ENCODE measurements around the gene ANOS1. TPM values are rescaled to one million over a fixed set of nuclear protein-coding genes. Genes with fewer than 3 reads are reported as not detected.

ANOS1 gene
- polyA plus RNA-seq, 3 donors, result 0.07 to 0.18 TPM; not detected in 1

- no peak overlapping the region for H3K27ac Mint-ChIP-seq
These were observed 17.8 kb downstream of the ANOS1 start for GRCh38 chrX:8714164-8714563.

GRCh38 chrX:8711401-8711800, 20.5 kb downstream of the ANOS1 start:
- DNase-seq, result no peak
- peaks cover 0 to 10% (median 2%) of the 10 kb centered on the region in 7 donors for H3K9me3 Mint-ChIP-seq
- intact Hi-C loops (cut with micrococcal nuclease), result no loop called here
- no peaks in the 10 kb centered on the region for H3K79me2 ChIP-seq (ENCODE audit: insufficient read depth, low read length)
- H3K4me1 Mint-ChIP-seq, result no peaks in the 10 kb centered on the region
- WGBS (ENCODE audit: insufficient coverage), result no CpG with 5 or more reads among the region's 2 CpGs
- no peaks in the 10 kb centered on the region for H3K36me3 ChIP-seq (replicated peaks in 1 of 2; ENCODE audit: control insufficient read depth in 1 of 2, insufficient read depth in 2 of 2, low read length in 2 of 2)
- no peak overlapping the region for H2AFZ ChIP-seq (ENCODE audit: insufficient read depth, low read depth, low read length, poor library complexity, severe bottlenecking)
- H3K27ac Mint-ChIP-seq, result no peak overlapping the region
- no peak overlapping the region for H3K4me2 ChIP-seq (replicated peaks; ENCODE audit: extremely low read depth, low read length, poor library complexity, severe bottlenecking)
- no peaks in the 10 kb centered on the region for H3K9me3 ChIP-seq (replicated peaks in 1 of 2; ENCODE audit: control insufficient read depth in 1 of 2, insufficient read depth in 1 of 2, low read length in 2 of 2)
- no peak overlapping the region for H3K9ac ChIP-seq (ENCODE audit: insufficient read depth, low read length, poor library complexity, severe bottlenecking)
- H3K4me3 ChIP-seq (replicated peaks in 1 of 3; ENCODE audit: low read depth in 2 of 3, low read length in 3 of 3), result no peak overlapping the region
- H3K27ac ChIP-seq (ENCODE audit: low read depth in 1 of 2, low read length in 2 of 2), result no peak overlapping the region
- no peaks in the 10 kb centered on the region for H3K27me3 ChIP-seq (ENCODE audit: control insufficient read depth in 2 of 2, insufficient read depth in 2 of 2, low read length in 2 of 2)
- peaks cover 0 to 10% (median 1%) of the 10 kb centered on the region in 3 donors for H3K27me3 Mint-ChIP-seq (ENCODE audit: low read depth in 3 of 3)
- H3K36me3 Mint-ChIP-seq, result no peaks in the 10 kb centered on the region
- H4K20me1 ChIP-seq (ENCODE audit: insufficient read depth, low read length), result no peaks in the 10 kb centered on the region
- no peaks in the 10 kb centered on the region for H3K4me1 ChIP-seq (ENCODE audit: control insufficient read depth in 1 of 2, insufficient read depth in 2 of 2, low read length in 2 of 2)
- H3K4me3 Mint-ChIP-seq, result no peak overlapping the region
- no peak for TF ChIP-seq CTCF (IDR thresholded peaks at IDR 0.05)

More at GRCh38 chrX:8714164-8714563, 17.8 kb downstream of the ANOS1 start:
- no peaks in the 10 kb centered on the region for H3K36me3 ChIP-seq (replicated peaks in 1 of 2; ENCODE audit: control insufficient read depth in 1 of 2, insufficient read depth in 2 of 2, low read length in 2 of 2)
- no peaks in the 10 kb centered on the region for H3K4me1 ChIP-seq (ENCODE audit: control insufficient read depth in 1 of 2, insufficient read depth in 2 of 2, low read length in 2 of 2)
- no peaks in the 10 kb centered on the region for H3K9me3 ChIP-seq (replicated peaks in 1 of 2; ENCODE audit: control insufficient read depth in 1 of 2, insufficient read depth in 1 of 2, low read length in 2 of 2)
- Mint-ChIP-seq H3K9me3 (peaks cover 0 to 8% (median 0%) of the 10 kb centered on the region in 7 donors), H3K4me1 (no peaks in the 10 kb centered on the region), H3K4me3 (no peak overlapping the region), H3K27me3 (ENCODE audit: low read depth in 3 of 3) (peaks cover 0 to 5% (median 2%) of the 10 kb centered on the region in 3 donors), H3K36me3 (no peaks in the 10 kb centered on the region)
- H3K4me2 ChIP-seq (replicated peaks; ENCODE audit: extremely low read depth, low read length, poor library complexity, severe bottlenecking), result no peak overlapping the region
- H2AFZ ChIP-seq (ENCODE audit: insufficient read depth, low read depth, low read length, poor library complexity, severe bottlenecking), result no peak overlapping the region
- no CpG with 5 or more reads among the region's 3 CpGs for WGBS (ENCODE audit: insufficient coverage)
- intact Hi-C loops (cut with micrococcal nuclease), result no loop called here
- H3K4me3 ChIP-seq (replicated peaks in 1 of 3; ENCODE audit: low read depth in 2 of 3, low read length in 3 of 3), result no peak overlapping the region
- no peaks in the 10 kb centered on the region for H3K27me3 ChIP-seq (ENCODE audit: control insufficient read depth in 2 of 2, insufficient read depth in 2 of 2, low read length in 2 of 2)
- no peak for DNase-seq
- no peaks in the 10 kb centered on the region for H3K79me2 ChIP-seq (ENCODE audit: insufficient read depth, low read length)
- H4K20me1 ChIP-seq (ENCODE audit: insufficient read depth, low read length), result no peaks in the 10 kb centered on the region
- H3K9ac ChIP-seq (ENCODE audit: insufficient read depth, low read length, poor library complexity, severe bottlenecking), result no peak overlapping the region
- TF ChIP-seq CTCF (IDR thresholded peaks at IDR 0.05), result no peak
- no peak overlapping the region for H3K27ac ChIP-seq (ENCODE audit: low read depth in 1 of 2, low read length in 2 of 2)
